K562 (cell line): ENCODE measurements around the gene NTSR1.
A peak's percentile ranks its signal among the peaks of the same experiment; 100 is the strongest.

ENCODE experiments used
- CTCF ChIP-seq, 3 experiments: IDR thresholded peaks in 2 of 3; conservative IDR thresholded peaks in 1 of 3; 2 replicates each; pipeline ENCODE4 v1.5.1; 2011 to 2012; ENCODE audit warnings: low read length in 3 of 3, mild to moderate bottlenecking in 3 of 3, control low read depth in 2 of 3, improper control_type of control experiment in 1 of 3, inconsistent platforms in 1 of 3, low read depth in 1 of 3, mixed read lengths in 1 of 3, moderate library complexity in 1 of 3; ENCODE audit not compliant: insufficient read depth in 2 of 3
- HDAC1 ChIP-seq, 2 experiments: fragments of 450-650 bp; IDR thresholded peaks; 2 replicates each; pipeline ENCODE4 v1.6.1; 2016 to 2017; ENCODE audit warnings: inconsistent platforms in 1 of 2, mild to moderate bottlenecking in 1 of 2, moderate library complexity in 1 of 2
- NFYB ChIP-seq: IDR thresholded peaks from 2 replicates; pipeline ENCODE4 v1.6.1; 2011; ENCODE audit warnings: mild to moderate bottlenecking, moderate library complexity; ENCODE audit not compliant: insufficient read length; ENCODE audit errors: extremely low read depth
- NUFIP1 ChIP-seq: fragments of 450-650 bp; IDR thresholded peaks from 2 replicates; pipeline ENCODE4 v1.6.1; 2018; ENCODE audit not compliant: partially characterized antibody
- POLR2A ChIP-seq: fragments of 450-650 bp; conservative IDR thresholded peaks from 2 replicates; pipeline ENCODE4 v1.6.1; 2016
- RAD21 ChIP-seq, 2 experiments: fragments of 250-450 bp in 1 of 2; fragments of 450-650 bp in 1 of 2; sonication (Bioruptor Pico) in 1 of 2; formaldehyde crosslinking in 1 of 2; IDR thresholded peaks in 1 of 2; conservative IDR thresholded peaks in 1 of 2; 2 replicates each; pipeline versions ENCODE4 v1.4.0 to v1.8.0; 2020 to 2022; ENCODE audit warnings: mild to moderate bottlenecking in 2 of 2, moderate library complexity in 1 of 2
- RFX5 ChIP-seq: IDR thresholded peaks from 2 replicates; pipeline ENCODE4 v1.6.1; 2011; ENCODE audit warnings: low read depth, mild to moderate bottlenecking, improper control_type of control experiment, low read length
- ZNF764 ChIP-seq: fragments of 250-450 bp; sonication (Bioruptor Pico); IDR thresholded peaks from 2 replicates; pipeline ENCODE4 v1.4.0; 2020; ENCODE audit warnings: low read depth, mild to moderate bottlenecking, moderate library complexity
- TF ChIP-seq, protein P1 (sequence below), 2 experiments: fragments of 450-650 bp; formaldehyde crosslinking in 1 of 2; IDR thresholded peaks; 2 replicates each; pipeline versions ENCODE4 v1.4.0 to v1.6.1; 2014 to 2020; ENCODE audit warnings: mild to moderate bottlenecking in 2 of 2, borderline replicate concordance in 1 of 2, low read depth in 1 of 2
- TF ChIP-seq, protein P2 (sequence below): fragments of 450-650 bp; formaldehyde crosslinking; IDR thresholded peaks from 2 replicates; pipeline ENCODE4 v1.4.0; 2022; ENCODE audit warnings: missing genetic modification characterization
- TF ChIP-seq, protein P3 (sequence below): fragments of 250-450 bp; sonication (Bioruptor Pico); IDR thresholded peaks from 2 replicates; pipeline ENCODE4 v1.5.0; 2021
- TF ChIP-seq, protein P4 (sequence below): fragments of 450-650 bp; IDR thresholded peaks from one replicate; pipeline ENCODE4 v1.6.1; 2018; ENCODE audit warnings: mild to moderate bottlenecking, moderate library complexity; ENCODE audit not compliant: partially characterized antibody

- TF ChIP-seq RFX5, result no peak
- no peak for TF ChIP-seq POLR2A
- TF ChIP-seq CTCF (IDR thresholded peaks at IDR 0.05 in 2 of 3, conservative IDR thresholded peaks at IDR 0.05 in 1 of 3; ENCODE audit: insufficient read depth in 2 of 3, low read depth in 1 of 3, low read length in 3 of 3), result no peak
- TF ChIP-seq NUFIP1, result no peak
- no peak for TF ChIP-seq RAD21 (CRISPR knock-in tag; conservative IDR thresholded peaks at IDR 0.05 in 1 of 2, IDR thresholded peaks at IDR 0.05 in 1 of 2)
- TF ChIP-seq, protein P1, sequence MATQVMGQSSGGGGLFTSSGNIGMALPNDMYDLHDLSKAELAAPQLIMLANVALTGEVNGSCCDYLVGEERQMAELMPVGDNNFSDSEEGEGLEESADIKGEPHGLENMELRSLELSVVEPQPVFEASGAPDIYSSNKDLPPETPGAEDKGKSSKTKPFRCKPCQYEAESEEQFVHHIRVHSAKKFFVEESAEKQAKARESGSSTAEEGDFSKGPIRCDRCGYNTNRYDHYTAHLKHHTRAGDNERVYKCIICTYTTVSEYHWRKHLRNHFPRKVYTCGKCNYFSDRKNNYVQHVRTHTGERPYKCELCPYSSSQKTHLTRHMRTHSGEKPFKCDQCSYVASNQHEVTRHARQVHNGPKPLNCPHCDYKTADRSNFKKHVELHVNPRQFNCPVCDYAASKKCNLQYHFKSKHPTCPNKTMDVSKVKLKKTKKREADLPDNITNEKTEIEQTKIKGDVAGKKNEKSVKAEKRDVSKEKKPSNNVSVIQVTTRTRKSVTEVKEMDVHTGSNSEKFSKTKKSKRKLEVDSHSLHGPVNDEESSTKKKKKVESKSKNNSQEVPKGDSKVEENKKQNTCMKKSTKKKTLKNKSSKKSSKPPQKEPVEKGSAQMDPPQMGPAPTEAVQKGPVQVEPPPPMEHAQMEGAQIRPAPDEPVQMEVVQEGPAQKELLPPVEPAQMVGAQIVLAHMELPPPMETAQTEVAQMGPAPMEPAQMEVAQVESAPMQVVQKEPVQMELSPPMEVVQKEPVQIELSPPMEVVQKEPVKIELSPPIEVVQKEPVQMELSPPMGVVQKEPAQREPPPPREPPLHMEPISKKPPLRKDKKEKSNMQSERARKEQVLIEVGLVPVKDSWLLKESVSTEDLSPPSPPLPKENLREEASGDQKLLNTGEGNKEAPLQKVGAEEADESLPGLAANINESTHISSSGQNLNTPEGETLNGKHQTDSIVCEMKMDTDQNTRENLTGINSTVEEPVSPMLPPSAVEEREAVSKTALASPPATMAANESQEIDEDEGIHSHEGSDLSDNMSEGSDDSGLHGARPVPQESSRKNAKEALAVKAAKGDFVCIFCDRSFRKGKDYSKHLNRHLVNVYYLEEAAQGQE (IDR thresholded peaks at IDR 0.05; ENCODE audit: borderline replicate concordance), result no peak
- TF ChIP-seq, protein P1 (CRISPR knock-in tag; IDR thresholded peaks at IDR 0.05; ENCODE audit: low read depth), result no peak
- TF ChIP-seq HDAC1 (IDR thresholded peaks at IDR 0.05), result peak in 1 of 2 experiments; percentile 18; a peak in 1 of 4 replicates
- no peak for TF ChIP-seq ZNF764 (CRISPR knock-in tag)
- no peak for TF ChIP-seq NFYB
- TF ChIP-seq, protein P2, sequence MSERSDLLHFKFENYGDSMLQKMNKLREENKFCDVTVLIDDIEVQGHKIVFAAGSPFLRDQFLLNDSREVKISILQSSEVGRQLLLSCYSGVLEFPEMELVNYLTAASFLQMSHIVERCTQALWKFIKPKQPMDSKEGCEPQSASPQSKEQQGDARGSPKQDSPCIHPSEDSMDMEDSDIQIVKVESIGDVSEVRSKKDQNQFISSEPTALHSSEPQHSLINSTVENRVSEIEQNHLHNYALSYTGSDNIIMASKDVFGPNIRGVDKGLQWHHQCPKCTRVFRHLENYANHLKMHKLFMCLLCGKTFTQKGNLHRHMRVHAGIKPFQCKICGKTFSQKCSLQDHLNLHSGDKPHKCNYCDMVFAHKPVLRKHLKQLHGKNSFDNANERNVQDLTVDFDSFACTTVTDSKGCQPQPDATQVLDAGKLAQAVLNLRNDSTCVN, result no peak
- TF ChIP-seq, protein P3, sequence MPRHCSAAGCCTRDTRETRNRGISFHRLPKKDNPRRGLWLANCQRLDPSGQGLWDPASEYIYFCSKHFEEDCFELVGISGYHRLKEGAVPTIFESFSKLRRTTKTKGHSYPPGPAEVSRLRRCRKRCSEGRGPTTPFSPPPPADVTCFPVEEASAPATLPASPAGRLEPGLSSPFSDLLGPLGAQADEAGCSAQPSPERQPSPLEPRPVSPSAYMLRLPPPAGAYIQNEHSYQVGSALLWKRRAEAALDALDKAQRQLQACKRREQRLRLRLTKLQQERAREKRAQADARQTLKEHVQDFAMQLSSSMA (CRISPR knock-in tag), result no peak
- TF ChIP-seq, protein P4, sequence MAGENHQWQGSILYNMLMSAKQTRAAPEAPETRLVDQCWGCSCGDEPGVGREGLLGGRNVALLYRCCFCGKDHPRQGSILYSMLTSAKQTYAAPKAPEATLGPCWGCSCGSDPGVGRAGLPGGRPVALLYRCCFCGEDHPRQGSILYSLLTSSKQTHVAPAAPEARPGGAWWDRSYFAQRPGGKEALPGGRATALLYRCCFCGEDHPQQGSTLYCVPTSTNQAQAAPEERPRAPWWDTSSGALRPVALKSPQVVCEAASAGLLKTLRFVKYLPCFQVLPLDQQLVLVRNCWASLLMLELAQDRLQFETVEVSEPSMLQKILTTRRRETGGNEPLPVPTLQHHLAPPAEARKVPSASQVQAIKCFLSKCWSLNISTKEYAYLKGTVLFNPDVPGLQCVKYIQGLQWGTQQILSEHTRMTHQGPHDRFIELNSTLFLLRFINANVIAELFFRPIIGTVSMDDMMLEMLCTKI, result no peak
Measured at GRCh38 chr20:62745279-62745951, 36.8 kb downstream of the NTSR1 start.
